Measurements from ENCODE around the gene NSUN5. TPM values are rescaled to one million over a fixed set of nuclear protein-coding genes. Genes with fewer than 3 reads are reported as not detected.

Gene NSUN5
- total and polyA plus RNA-seq, 2 donors (not counting 3 experiments of a cell fraction or from before 2014, with no cell fraction given): 4.1 to 6.8 TPM

DNA sequence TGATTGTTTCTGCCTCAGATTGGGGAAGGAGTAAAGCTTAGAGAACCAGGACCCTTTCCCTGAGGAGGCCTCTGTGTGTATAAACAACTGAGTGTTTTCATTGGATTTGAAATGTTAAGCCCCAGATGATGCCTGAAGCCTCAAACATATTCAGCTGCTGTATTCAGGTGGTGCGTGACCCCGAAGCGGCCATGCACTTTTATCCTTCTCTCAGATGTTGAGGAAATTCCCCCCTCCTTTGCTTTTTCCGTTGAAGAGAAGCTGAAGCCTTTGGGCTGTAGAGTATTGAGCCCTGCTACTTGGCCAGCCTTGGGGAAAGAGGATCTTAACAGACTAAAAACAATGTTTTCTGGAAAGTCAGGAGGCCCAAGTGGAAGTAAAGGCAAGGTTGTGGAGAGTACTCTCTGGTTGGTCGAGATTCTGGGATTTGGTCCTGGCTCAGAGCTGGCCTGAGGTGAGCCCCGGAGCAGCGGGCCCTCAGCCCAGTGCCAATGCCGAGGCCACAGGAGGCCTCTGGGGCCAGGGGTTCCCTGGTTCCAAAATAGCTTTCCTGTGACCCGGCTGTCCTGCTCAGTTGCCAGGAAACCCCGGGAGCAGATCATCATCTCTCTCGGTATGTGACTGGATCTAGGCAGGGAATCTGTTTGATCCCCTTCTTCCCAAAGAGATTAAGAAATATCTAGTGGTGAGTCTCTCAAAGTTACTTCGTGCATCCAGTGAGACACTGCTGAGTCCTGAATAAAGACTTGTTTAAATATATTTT is 41.9 kb upstream of the NSUN5 start:
- no peak overlapping the region for H2AFZ ChIP-seq (ENCODE audit: low read depth, low read length)
- no peak overlapping the region for H3K27ac ChIP-seq (ENCODE audit: insufficient read depth, low read depth, low read length)
- peak; percentile 40 for DNase-seq (ENCODE audit: low read depth, low spot score)
- ChIA-PET CTCF (no interaction called here), POLR2A (no interaction called here)
- dilution Hi-C loops (cut with MboI; ENCODE audit: extremely low pct_ligation_motif_present, low sequenced_read_pairs): no loop called here
- FAIRE-seq: no peak
- no peaks in the 10 kb centered on the region for H3K9me3 ChIP-seq (replicated peaks; ENCODE audit: control insufficient read depth, insufficient read depth, low read length)
- no peak overlapping the region for H3K4me2 ChIP-seq (ENCODE audit: insufficient read depth, low read length)
- H3K9ac ChIP-seq (replicated peaks; ENCODE audit: extremely low read depth, insufficient read depth, low read length): no peak overlapping the region
- H4K20me1 ChIP-seq (replicated peaks; ENCODE audit: control insufficient read depth, extremely low read depth, insufficient read depth, low read length): no peaks in the 10 kb centered on the region
- no peaks in the 10 kb centered on the region for H3K9me1 ChIP-seq (replicated peaks; ENCODE audit: control insufficient read depth, extremely low read depth, insufficient read depth, low read length)
- TF ChIP-seq, protein P1, sequence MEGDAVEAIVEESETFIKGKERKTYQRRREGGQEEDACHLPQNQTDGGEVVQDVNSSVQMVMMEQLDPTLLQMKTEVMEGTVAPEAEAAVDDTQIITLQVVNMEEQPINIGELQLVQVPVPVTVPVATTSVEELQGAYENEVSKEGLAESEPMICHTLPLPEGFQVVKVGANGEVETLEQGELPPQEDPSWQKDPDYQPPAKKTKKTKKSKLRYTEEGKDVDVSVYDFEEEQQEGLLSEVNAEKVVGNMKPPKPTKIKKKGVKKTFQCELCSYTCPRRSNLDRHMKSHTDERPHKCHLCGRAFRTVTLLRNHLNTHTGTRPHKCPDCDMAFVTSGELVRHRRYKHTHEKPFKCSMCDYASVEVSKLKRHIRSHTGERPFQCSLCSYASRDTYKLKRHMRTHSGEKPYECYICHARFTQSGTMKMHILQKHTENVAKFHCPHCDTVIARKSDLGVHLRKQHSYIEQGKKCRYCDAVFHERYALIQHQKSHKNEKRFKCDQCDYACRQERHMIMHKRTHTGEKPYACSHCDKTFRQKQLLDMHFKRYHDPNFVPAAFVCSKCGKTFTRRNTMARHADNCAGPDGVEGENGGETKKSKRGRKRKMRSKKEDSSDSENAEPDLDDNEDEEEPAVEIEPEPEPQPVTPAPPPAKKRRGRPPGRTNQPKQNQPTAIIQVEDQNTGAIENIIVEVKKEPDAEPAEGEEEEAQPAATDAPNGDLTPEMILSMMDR (IDR thresholded peaks at IDR 0.05; ENCODE audit: extremely low read depth in 1 of 2, insufficient read depth in 1 of 2, low read depth in 1 of 2, low read length in 2 of 2): no peak
- no peak for TF ChIP-seq FOS (IDR thresholded peaks at IDR 0.05; ENCODE audit: borderline replicate concordance, insufficient read depth, low read length)
- TF ChIP-seq JUN (IDR thresholded peaks at IDR 0.05; ENCODE audit: borderline replicate concordance, insufficient read depth, insufficient read length, low read depth): no peak
- TF ChIP-seq MYC (IDR thresholded peaks at IDR 0.05; ENCODE audit: low read depth, low read length): no peak
- no peak for TF ChIP-seq GATA2 (IDR thresholded peaks at IDR 0.05; ENCODE audit: insufficient read depth, insufficient read length, low read depth, low read length)
- no peak for TF ChIP-seq POLR2AphosphoS5 (IDR thresholded peaks at IDR 0.05; ENCODE audit: insufficient read depth, low read depth, low read length)
- no peak for TF ChIP-seq POLR2A (IDR thresholded peaks at IDR 0.05; ENCODE audit: low read depth, low read length)
- no peak for TF ChIP-seq EZH2 (IDR thresholded peaks at IDR 0.05; ENCODE audit: borderline replicate concordance, low read depth, low read length, severe bottlenecking)
- intact Hi-C loops (cut with micrococcal nuclease): no loop called here
- BruUV-seq (replicated peaks): no TSS peak
- H3K27me3 ChIP-seq (ENCODE audit: control insufficient read depth in 2 of 2, insufficient read depth in 2 of 2, low read length in 2 of 2): peaks cover 2 to 3% of the 10 kb centered on the region in 2 experiments
- H3K79me2 ChIP-seq (ENCODE audit: control insufficient read depth, insufficient read depth, low read length): no peaks in the 10 kb centered on the region
- H3K4me1 ChIP-seq (ENCODE audit: control insufficient read depth, extremely low read depth, insufficient read depth, low read length): peaks cover 11% of the 10 kb centered on the region
- H3K36me3 ChIP-seq (ENCODE audit: control insufficient read depth in 2 of 2, extremely low read depth in 1 of 2, insufficient read depth in 2 of 2, low read length in 2 of 2): no peaks in the 10 kb centered on the region
- H3K4me3 ChIP-seq (replicated peaks in 1 of 3; ENCODE audit: insufficient read depth in 1 of 3, low read depth in 1 of 3, low read length in 3 of 3): no peak overlapping the region
